Epithelial cell of esophagus (primary cell): Measurements from ENCODE around the gene TMEM33.

Source experiments
- DNase-seq: peaks from one replicate; pipeline ENCODE4 v3.0.0; 2010; ENCODE audit warnings: low read depth
- H3K4me3 ChIP-seq: 2 replicates; pipeline ENCODE4 v1.5.1; 2011; ENCODE audit warnings: mild to moderate bottlenecking, low read length, control low read depth
- CTCF ChIP-seq: IDR thresholded peaks from 2 replicates; pipeline ENCODE4 v1.5.1; 2011; ENCODE audit warnings: low read depth, mild to moderate bottlenecking, low read length, control low read depth, inconsistent platforms; ENCODE audit not compliant: insufficient read depth; ENCODE audit errors: missing control alignments

TMEM33 gene

GRCh38 chr4:41934901-41935651, at the start of gene TMEM33:
TMEM33 (plus strand) TSS chr4:41935429; CDS start chr4:41935485, 56 bp downstream.
- peak; percentile 93 for DNase-seq
- TF ChIP-seq CTCF, result peak; percentile 25

GRCh38 chr4:41885456-41885855, 49.8 kb upstream of the TMEM33 start:
- no peak for DNase-seq
- H3K4me3 ChIP-seq, result no peak overlapping the region
- no peak for TF ChIP-seq CTCF

More at GRCh38 chr4:41934901-41935651, at the start of gene TMEM33:
- peak within 1 kb of the TSS; percentile 88 for H3K4me3 ChIP-seq

GRCh38 chr4:41887277-41887676, 48.0 kb upstream of the TMEM33 start:
- no peak for TF ChIP-seq CTCF
- DNase-seq, result no peak
- H3K4me3 ChIP-seq, result no peak overlapping the region

- DNase-seq, result peak; percentile 61
- peak; percentile 88 for TF ChIP-seq CTCF
- H3K4me3 ChIP-seq, result no peak overlapping the region
Measured at GRCh38 chr4:41887821-41888686, 47.2 kb upstream of the TMEM33 start.

- TF ChIP-seq CTCF, result no peak
- no peak overlapping the region for H3K4me3 ChIP-seq
- DNase-seq, result no peak
Measured at GRCh38 chr4:41888687-41889074, 46.5 kb upstream of the TMEM33 start.

- no peak for DNase-seq
- no peak overlapping the region for H3K4me3 ChIP-seq
- TF ChIP-seq CTCF, result no peak
Measured at GRCh38 chr4:41889317-41889716, 45.9 kb upstream of the TMEM33 start.
